Tibial artery (tissue), 4 donors: ENCODE measurements around the gene PVALEF.

Experiments used
- DNase-seq, 2 donors: peaks; one replicate each; pipeline ENCODE4 v3.0.0-alpha.2; 2019
- H3K27ac ChIP-seq, 2 donors: fragments of 200-600 bp; sonication (generic) in 1 of 2; 1 replicate in 1 of 2; 2 replicates in 1 of 2; pipeline ENCODE4 v1.5.1; 2018 to 2019; ENCODE audit warnings: mild to moderate bottlenecking in 1 of 2
- H3K27me3 ChIP-seq, 2 donors: fragments of 200-600 bp; sonication (generic) in 1 of 2; one replicate each; pipeline versions ENCODE4 v1.5.1 to v1.6.0; 2016 to 2019
- H3K36me3 ChIP-seq, 3 donors: fragments of 200-600 bp; sonication (generic) in 2 of 3; one replicate each; pipeline ENCODE4 v1.5.1; 2016 to 2019; ENCODE audit warnings: mild to moderate bottlenecking in 2 of 3
- H3K4me1 ChIP-seq, 4 donors: fragments of 200-600 bp; sonication (generic) in 2 of 4; 1 replicate in 3 of 4; 2 replicates in 1 of 4; pipeline ENCODE4 v1.5.1; 2016 to 2019
- H3K4me3 ChIP-seq, 2 donors: fragments of 200-600 bp; sonication (generic) in 1 of 2; 1 replicate in 1 of 2; 2 replicates in 1 of 2; pipeline ENCODE4 v1.5.1; 2018 to 2019; ENCODE audit warnings: mild to moderate bottlenecking in 2 of 2
- H3K9me3 ChIP-seq, 3 donors: fragments of 200-600 bp; sonication (generic) in 1 of 3; one replicate each; pipeline ENCODE4 v1.5.1; 2016 to 2019
- intact Hi-C: fragments of 100-400 bp; cut with DNase I; formaldehyde crosslinking; loops from one replicate; pipeline ENCODE4 v1.15.0; 2023; ENCODE audit warnings: low total_unique reads
- TF ChIP-seq, protein P1 (sequence below), 2 experiments: fragments of 200-600 bp in 1 of 2; fragments of 450-650 bp in 1 of 2; IDR thresholded peaks; one replicate each; pipeline ENCODE4 v1.5.1; 2017 to 2019; ENCODE audit warnings: antibody characterized with exemption in 2 of 2, mild to moderate bottlenecking in 1 of 2, moderate library complexity in 1 of 2

Gene PVALEF

DNA sequence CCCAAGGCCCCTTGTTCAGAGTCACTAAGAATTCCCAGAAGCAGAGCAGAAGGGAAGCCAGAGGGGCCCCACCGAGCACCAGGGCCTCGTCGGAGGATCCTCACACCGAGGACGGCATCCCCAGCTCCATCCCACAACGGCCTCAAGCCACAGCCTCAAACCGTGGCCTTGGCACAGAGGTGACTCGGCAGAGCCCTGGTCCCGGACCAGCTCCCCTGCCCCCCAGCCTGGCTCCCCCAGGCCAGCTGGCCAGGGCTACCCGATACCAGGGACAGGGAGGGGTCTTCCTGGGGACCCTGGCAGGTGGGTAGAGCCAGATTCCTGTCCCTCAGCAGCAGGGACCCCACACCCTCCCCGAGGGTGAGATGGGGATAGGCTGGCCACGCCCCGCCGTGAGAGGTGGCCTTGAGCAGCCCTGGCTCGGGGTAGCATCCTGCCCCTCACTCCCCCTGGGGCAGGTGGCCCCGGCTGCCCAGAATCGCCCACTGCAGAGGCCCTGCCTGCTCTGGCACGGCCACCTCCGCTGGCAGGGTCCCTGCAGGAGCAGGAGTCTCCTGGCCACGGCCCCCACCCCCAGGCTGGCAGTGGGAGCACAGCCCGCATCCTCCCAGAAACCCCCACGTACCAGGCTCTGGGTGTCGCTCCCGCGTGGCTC is 5.6 kb upstream of the PVALEF start:
- Histone ChIP-seq H3K4me3 (peak overlapping the region in 1 of 2 donors; percentile 38), H3K27me3 (peaks cover 0 to 73% of the 10 kb centered on the region in 2 donors), H3K9me3 (no peaks in the 10 kb centered on the region), H3K36me3 (no peaks in the 10 kb centered on the region), H3K4me1 (peaks cover 0 to 7% (median 1%) of the 10 kb centered on the region in 4 donors), H3K27ac (no peak overlapping the region)
- DNase-seq, result no peak
- intact Hi-C loops, result no loop called here
- TF ChIP-seq, protein P1, sequence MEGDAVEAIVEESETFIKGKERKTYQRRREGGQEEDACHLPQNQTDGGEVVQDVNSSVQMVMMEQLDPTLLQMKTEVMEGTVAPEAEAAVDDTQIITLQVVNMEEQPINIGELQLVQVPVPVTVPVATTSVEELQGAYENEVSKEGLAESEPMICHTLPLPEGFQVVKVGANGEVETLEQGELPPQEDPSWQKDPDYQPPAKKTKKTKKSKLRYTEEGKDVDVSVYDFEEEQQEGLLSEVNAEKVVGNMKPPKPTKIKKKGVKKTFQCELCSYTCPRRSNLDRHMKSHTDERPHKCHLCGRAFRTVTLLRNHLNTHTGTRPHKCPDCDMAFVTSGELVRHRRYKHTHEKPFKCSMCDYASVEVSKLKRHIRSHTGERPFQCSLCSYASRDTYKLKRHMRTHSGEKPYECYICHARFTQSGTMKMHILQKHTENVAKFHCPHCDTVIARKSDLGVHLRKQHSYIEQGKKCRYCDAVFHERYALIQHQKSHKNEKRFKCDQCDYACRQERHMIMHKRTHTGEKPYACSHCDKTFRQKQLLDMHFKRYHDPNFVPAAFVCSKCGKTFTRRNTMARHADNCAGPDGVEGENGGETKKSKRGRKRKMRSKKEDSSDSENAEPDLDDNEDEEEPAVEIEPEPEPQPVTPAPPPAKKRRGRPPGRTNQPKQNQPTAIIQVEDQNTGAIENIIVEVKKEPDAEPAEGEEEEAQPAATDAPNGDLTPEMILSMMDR (IDR thresholded peaks at IDR 0.05), result no peak

GRCh38 chr17:81160306-81160705 is 5.0 kb upstream of the PVALEF start:
- intact Hi-C loops, result no loop called here
- Histone ChIP-seq H3K9me3 (no peaks in the 10 kb centered on the region), H3K4me1 (peaks cover 0 to 12% (median 6%) of the 10 kb centered on the region in 4 donors), H3K36me3 (no peaks in the 10 kb centered on the region), H3K27ac (no peak overlapping the region), H3K27me3 (peaks cover 0 to 78% of the 10 kb centered on the region in 2 donors), H3K4me3 (peak overlapping the region in 1 of 2 donors; percentile 38)
- peak in 1 of 2 donors; percentile 40 for DNase-seq
- TF ChIP-seq, protein P1 (IDR thresholded peaks at IDR 0.05), result no peak

DNA sequence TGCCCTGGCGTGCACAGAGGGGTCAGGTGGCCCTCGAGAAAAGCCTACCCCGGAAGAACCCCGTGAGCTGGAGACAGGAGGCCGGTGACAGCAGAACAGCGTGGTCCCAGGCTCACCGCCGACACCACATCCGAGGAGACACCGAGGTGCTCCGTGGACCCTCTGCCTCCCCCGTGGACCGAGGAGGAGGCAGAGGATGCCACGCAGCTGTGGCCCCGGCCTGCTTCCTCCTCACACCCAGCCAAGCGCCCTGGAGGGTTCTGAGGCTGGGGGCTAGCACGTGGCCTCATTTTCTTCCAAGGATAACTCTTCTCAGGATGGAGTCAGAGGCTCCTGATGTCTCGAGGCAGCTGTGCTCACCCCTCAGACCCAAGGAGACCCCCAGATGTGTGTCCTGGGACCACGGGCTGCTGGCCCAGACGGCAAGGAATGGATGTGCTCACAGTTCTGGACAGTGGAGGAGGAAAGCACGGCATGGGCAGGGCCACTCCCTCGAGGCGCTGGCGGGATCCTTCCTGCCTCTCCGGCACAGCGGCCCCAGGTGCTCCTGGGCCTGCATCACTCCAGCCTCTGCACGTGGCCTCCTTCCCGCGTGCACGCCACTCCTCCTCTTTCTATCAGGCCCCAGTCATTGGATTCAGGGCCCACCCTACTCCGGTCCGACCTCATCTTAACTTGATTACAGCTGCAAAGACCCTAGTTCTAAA is 4.4 kb upstream of the PVALEF start:
- no peaks in the 10 kb centered on the region for H3K9me3 ChIP-seq
- H3K4me3 ChIP-seq, result no peak overlapping the region
- no peak overlapping the region for H3K27ac ChIP-seq
- peaks cover 0 to 83% of the 10 kb centered on the region in 2 donors for H3K27me3 ChIP-seq
- intact Hi-C loops, result no loop called here
- H3K4me1 ChIP-seq, result peaks cover 0 to 17% (median 11%) of the 10 kb centered on the region in 4 donors
- DNase-seq, result no peak
- TF ChIP-seq, protein P1 (IDR thresholded peaks at IDR 0.05), result no peak
- H3K36me3 ChIP-seq, result no peaks in the 10 kb centered on the region

GRCh38 chr17:81161536-81161935 is 3.8 kb upstream of the PVALEF start:
- H3K27ac ChIP-seq, result no peak overlapping the region
- H3K4me1 ChIP-seq, result peaks cover 0 to 20% (median 15%) of the 10 kb centered on the region in 4 donors
- intact Hi-C loops, result no loop called here
- H3K27me3 ChIP-seq, result peaks cover 0 to 86% of the 10 kb centered on the region in 2 donors
- TF ChIP-seq, protein P1 (IDR thresholded peaks at IDR 0.05), result no peak
- H3K36me3 ChIP-seq, result no peaks in the 10 kb centered on the region
- H3K9me3 ChIP-seq, result no peaks in the 10 kb centered on the region
- H3K4me3 ChIP-seq, result no peak overlapping the region
- no peak for DNase-seq

DNA sequence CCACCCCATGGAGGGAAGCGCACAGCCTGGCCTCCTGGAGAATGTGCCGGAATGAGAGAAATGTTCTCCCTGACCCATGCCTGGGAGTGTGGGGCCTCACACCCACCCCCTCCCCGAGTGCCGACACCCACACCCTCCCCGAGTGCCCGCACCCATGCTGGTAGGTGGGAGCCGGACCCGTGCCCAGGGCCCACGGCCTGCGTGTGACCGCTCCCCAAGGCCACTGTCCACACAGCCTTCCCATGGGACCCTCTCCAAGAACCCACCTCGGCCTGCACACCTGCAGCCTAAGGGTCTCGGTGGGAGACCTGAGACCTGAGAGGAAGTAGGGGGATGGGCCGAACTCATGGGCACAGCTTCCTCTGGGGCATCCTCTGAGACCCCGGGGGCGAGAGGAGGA is 3.3 kb upstream of the PVALEF start:
- Histone ChIP-seq H3K36me3 (no peaks in the 10 kb centered on the region), H3K9me3 (no peaks in the 10 kb centered on the region), H3K4me3 (no peak overlapping the region), H3K27ac (no peak overlapping the region), H3K4me1 (peaks cover 0 to 22% (median 16%) of the 10 kb centered on the region in 4 donors), H3K27me3 (peaks cover 0 to 91% of the 10 kb centered on the region in 2 donors)
- TF ChIP-seq, protein P1 (IDR thresholded peaks at IDR 0.05), result no peak
- DNase-seq, result no peak
- intact Hi-C loops, result no loop called here
